Measurements from ENCODE around the gene SMC3. TPM values are rescaled to one million over a fixed set of nuclear protein-coding genes. Genes with fewer than 3 reads are reported as not detected.

SMC3 gene
- polyA plus RNA-seq, 1 of the 3 experiments (the other 2 are of a cell fraction) = 10.1 TPM

DNA sequence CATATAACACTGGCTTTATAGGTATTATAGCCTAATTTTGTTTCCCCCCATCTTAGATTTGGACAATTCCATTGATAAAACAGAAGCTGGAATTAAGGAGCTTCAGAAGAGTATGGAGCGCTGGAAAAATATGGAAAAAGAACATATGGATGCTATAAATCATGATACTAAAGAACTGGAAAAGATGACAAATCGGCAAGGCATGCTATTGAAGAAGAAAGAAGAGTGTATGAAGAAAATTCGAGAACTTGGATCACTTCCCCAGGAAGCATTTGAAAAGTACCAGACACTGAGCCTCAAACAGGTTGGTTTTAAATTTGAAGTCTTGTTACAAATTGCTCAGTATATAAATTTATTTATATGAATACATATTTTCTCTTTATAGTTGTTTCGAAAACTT is 34.1 kb downstream of the SMC3 start:
- TF ChIP-seq FOXM1 (IDR thresholded peaks at IDR 0.05; ENCODE audit: low read depth) (no peak), NFIC (IDR thresholded peaks at IDR 0.05; ENCODE audit: borderline replicate concordance) (no peak), USF2 (IDR thresholded peaks at IDR 0.05; ENCODE audit: borderline replicate concordance, low read depth, low read length) (no peak), MXI1 (IDR thresholded peaks at IDR 0.05; ENCODE audit: low read depth, low read length) (no peak), IRF3 (IDR thresholded peaks at IDR 0.05; ENCODE audit: low read depth, low read length) (no peak), RCOR1 (IDR thresholded peaks at IDR 0.05; ENCODE audit: low read length) (no peak), PBX3 (IDR thresholded peaks at IDR 0.05) (no peak), TCF12 (IDR thresholded peaks at IDR 0.05) (no peak), TAF1 (IDR thresholded peaks at IDR 0.05; ENCODE audit: borderline replicate concordance, low read depth, low read length) (no peak), MEF2A (IDR thresholded peaks at IDR 0.05; ENCODE audit: borderline replicate concordance, low read depth) (no peak), ELF1 (IDR thresholded peaks at IDR 0.05) (no peak), CHD2 (IDR thresholded peaks at IDR 0.05; ENCODE audit: low read length, partially characterized antibody) (no peak), FOSL2 (IDR thresholded peaks at IDR 0.05; ENCODE audit: borderline replicate concordance, low read depth) (no peak), RAD21 (IDR thresholded peaks at IDR 0.05; ENCODE audit: low read length) (no peak), GABPA (IDR thresholded peaks at IDR 0.05; ENCODE audit: low read depth) (no peak), TEAD4 (IDR thresholded peaks at IDR 0.05; ENCODE audit: borderline replicate concordance, insufficient read depth) (no peak)
- TF ChIP-seq, protein P1, sequence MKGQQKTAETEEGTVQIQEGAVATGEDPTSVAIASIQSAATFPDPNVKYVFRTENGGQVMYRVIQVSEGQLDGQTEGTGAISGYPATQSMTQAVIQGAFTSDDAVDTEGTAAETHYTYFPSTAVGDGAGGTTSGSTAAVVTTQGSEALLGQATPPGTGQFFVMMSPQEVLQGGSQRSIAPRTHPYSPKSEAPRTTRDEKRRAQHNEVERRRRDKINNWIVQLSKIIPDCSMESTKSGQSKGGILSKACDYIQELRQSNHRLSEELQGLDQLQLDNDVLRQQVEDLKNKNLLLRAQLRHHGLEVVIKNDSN (IDR thresholded peaks at IDR 0.05; ENCODE audit: borderline replicate concordance, low read depth) = no peak
- TF ChIP-seq, protein P2, sequence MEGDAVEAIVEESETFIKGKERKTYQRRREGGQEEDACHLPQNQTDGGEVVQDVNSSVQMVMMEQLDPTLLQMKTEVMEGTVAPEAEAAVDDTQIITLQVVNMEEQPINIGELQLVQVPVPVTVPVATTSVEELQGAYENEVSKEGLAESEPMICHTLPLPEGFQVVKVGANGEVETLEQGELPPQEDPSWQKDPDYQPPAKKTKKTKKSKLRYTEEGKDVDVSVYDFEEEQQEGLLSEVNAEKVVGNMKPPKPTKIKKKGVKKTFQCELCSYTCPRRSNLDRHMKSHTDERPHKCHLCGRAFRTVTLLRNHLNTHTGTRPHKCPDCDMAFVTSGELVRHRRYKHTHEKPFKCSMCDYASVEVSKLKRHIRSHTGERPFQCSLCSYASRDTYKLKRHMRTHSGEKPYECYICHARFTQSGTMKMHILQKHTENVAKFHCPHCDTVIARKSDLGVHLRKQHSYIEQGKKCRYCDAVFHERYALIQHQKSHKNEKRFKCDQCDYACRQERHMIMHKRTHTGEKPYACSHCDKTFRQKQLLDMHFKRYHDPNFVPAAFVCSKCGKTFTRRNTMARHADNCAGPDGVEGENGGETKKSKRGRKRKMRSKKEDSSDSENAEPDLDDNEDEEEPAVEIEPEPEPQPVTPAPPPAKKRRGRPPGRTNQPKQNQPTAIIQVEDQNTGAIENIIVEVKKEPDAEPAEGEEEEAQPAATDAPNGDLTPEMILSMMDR (IDR thresholded peaks at IDR 0.05) = no peak
- TF ChIP-seq, protein P3, sequence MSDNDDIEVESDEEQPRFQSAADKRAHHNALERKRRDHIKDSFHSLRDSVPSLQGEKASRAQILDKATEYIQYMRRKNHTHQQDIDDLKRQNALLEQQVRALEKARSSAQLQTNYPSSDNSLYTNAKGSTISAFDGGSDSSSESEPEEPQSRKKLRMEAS (IDR thresholded peaks at IDR 0.05; ENCODE audit: low read depth) = no peak
- Histone ChIP-seq H3K4me2 (no peak overlapping the region), H3K9me3 (no peaks in the 10 kb centered on the region), H3K79me2 (ENCODE audit: insufficient read depth) (no peaks in the 10 kb centered on the region), H3F3A (replicated peaks; ENCODE audit: insufficient read depth) (peaks cover 29% of the 10 kb centered on the region), H3K27ac (ENCODE audit: low read depth in 2 of 2, low read length in 1 of 2) (no peak overlapping the region), H3K27me3 (ENCODE audit: insufficient read depth) (no peaks in the 10 kb centered on the region), H3K9me2 (no peaks in the 10 kb centered on the region), H3K4me3 (ENCODE audit: low read depth in 2 of 2, low read length in 1 of 2) (no peak overlapping the region), H3K36me3 (replicated peaks in 1 of 2; ENCODE audit: control insufficient read depth in 1 of 2, insufficient read depth in 2 of 2, low read length in 1 of 2) (peaks cover 77 to 86% of the 10 kb centered on the region in 2 experiments), H2AFZ (ENCODE audit: low read depth) (no peak overlapping the region), H3K9ac (no peak overlapping the region), H4K20me1 (ENCODE audit: insufficient read depth) (no peaks in the 10 kb centered on the region), H3K4me1 (ENCODE audit: control insufficient read depth in 1 of 2, insufficient read depth in 2 of 2, low read depth in 1 of 2, low read length in 1 of 2) (no peaks in the 10 kb centered on the region)
- ChIA-PET POLR2A (no interaction called here), CTCF (interaction anchor here (0.6 to 3.8 kb wide), 10 partner anchors 8 to 295 kb away, joined by 3 to 25 read pairs (median 3); no protein-coding TSS in a partner anchor)
- no peak for DNase-seq
- WGBS (ENCODE audit: low lambda C conversion rate) = 83% methylated on average over 4 of the region's 4 CpGs

Measured in SK-N-SH (cell line).